Kasumi-1 (cell line): ENCODE results near the gene DNAH14.
"Not testable (repeated sequence)": the region's sequence is repeated elsewhere in the genome, so short reads cannot be mapped to it uniquely, and the experiment has no call there.

Experiments used
- DNase-seq, 2 experiments: peaks; one replicate each; lab custom pipeline; 2025; lab: John Stamatoyannopoulos, UW

Gene DNAH14

GRCh38 chr1:224996266-224996665 lies 66.8 kb downstream of the DNAH14 start:
- DNase-seq, result no peak

- no peak for DNase-seq
Measured at GRCh38 chr1:224998185-224998584, 68.7 kb downstream of the DNAH14 start.

- no peak for DNase-seq
Measured at GRCh38 chr1:225004396-225004795, 74.9 kb downstream of the DNAH14 start.

GRCh38 chr1:225006352-225006751 lies 76.9 kb downstream of the DNAH14 start:
- not testable (repeated sequence) for DNase-seq

- DNase-seq, result not testable (repeated sequence)
Measured at GRCh38 chr1:225008050-225008449, 78.6 kb downstream of the DNAH14 start.

GRCh38 chr1:225021037-225021436 lies 91.6 kb downstream of the DNAH14 start:
- DNase-seq, result no peak

- no peak for DNase-seq
Measured at GRCh38 chr1:225026701-225027100, 97.2 kb downstream of the DNAH14 start.

- not testable (repeated sequence) for DNase-seq
Measured at GRCh38 chr1:225036441-225036840, 107.0 kb downstream of the DNAH14 start.

GRCh38 chr1:225042263-225042662 lies 112.8 kb downstream of the DNAH14 start:
- DNase-seq, result no peak

GRCh38 chr1:225044258-225044657 lies 114.8 kb downstream of the DNAH14 start:
- DNase-seq, result no peak

GRCh38 chr1:225049594-225049993 lies 120.1 kb downstream of the DNAH14 start:
- no peak for DNase-seq

- DNase-seq, result no peak
Measured at GRCh38 chr1:225063722-225064121, 134.2 kb downstream of the DNAH14 start.

GRCh38 chr1:225070972-225071371 lies 141.5 kb downstream of the DNAH14 start:
- DNase-seq, result no peak

- no peak for DNase-seq
Measured at GRCh38 chr1:225097175-225097574, 167.7 kb downstream of the DNAH14 start.

- DNase-seq, result no peak
Measured at GRCh38 chr1:225111000-225111399, 181.5 kb downstream of the DNAH14 start.

GRCh38 chr1:225113265-225113664 lies 183.8 kb downstream of the DNAH14 start:
- DNase-seq, result no peak

- no peak for DNase-seq
Measured at GRCh38 chr1:225114354-225114990, 185.0 kb downstream of the DNAH14 start.

- no peak for DNase-seq
Measured at GRCh38 chr1:225119307-225119706, 189.8 kb downstream of the DNAH14 start.

GRCh38 chr1:225121095-225121494 lies 191.6 kb downstream of the DNAH14 start:
- no peak for DNase-seq

- DNase-seq, result no peak
Measured at GRCh38 chr1:225131869-225132268, 202.4 kb downstream of the DNAH14 start.

GRCh38 chr1:225137976-225138375 lies 208.5 kb downstream of the DNAH14 start:
- no peak for DNase-seq

GRCh38 chr1:225143001-225143400 lies 213.5 kb downstream of the DNAH14 start:
- no peak for DNase-seq

GRCh38 chr1:225146478-225146877 lies 217.0 kb downstream of the DNAH14 start:
- no peak for DNase-seq

GRCh38 chr1:225147791-225148190 lies 218.3 kb downstream of the DNAH14 start:
- not testable (repeated sequence) for DNase-seq
